Small intestine (tissue), 7 donors: ENCODE results near the gene PPRC1. TPM values are rescaled to one million over a fixed set of nuclear protein-coding genes. Genes with fewer than 3 reads are reported as not detected.

Experiments
- DNase-seq, 2 donors: peaks; one replicate each; pipeline versions ENCODE4 v3.0.0 to v3.0.0-alpha.2; 2013
- FAIRE-seq: peaks from 2 replicates; lab custom pipeline; 2012; peaks lifted over from hg19 to GRCh38; lab: Jason Lieb, UNC
- H3K27ac ChIP-seq, 3 donors: one replicate each; pipeline ENCODE4 v1.5.1; 2013; ENCODE audit warnings: low read length in 2 of 3, mild to moderate bottlenecking in 2 of 3, control low read depth in 1 of 3, inconsistent platforms in 1 of 3, low read depth in 1 of 3, moderate library complexity in 1 of 3
- H3K27me3 ChIP-seq, 3 donors: one replicate each; pipeline ENCODE4 v1.6.1; 2013; ENCODE audit warnings: low read length in 3 of 3, inconsistent platforms in 1 of 3; ENCODE audit not compliant: control insufficient read depth in 3 of 3, insufficient read depth in 3 of 3
- H3K36me3 ChIP-seq, 3 donors: one replicate each; pipeline ENCODE4 v1.6.1; 2013; ENCODE audit warnings: low read length in 3 of 3, inconsistent platforms in 1 of 3, low read depth in 1 of 3, mild to moderate bottlenecking in 1 of 3, moderate library complexity in 1 of 3; ENCODE audit not compliant: control insufficient read depth in 3 of 3, insufficient read depth in 2 of 3
- H3K4me1 ChIP-seq, 3 donors: one replicate each; pipeline ENCODE4 v1.6.1; 2013; ENCODE audit warnings: low read length in 2 of 3, inconsistent platforms in 1 of 3, low read depth in 1 of 3, mild to moderate bottlenecking in 1 of 3, moderate library complexity in 1 of 3; ENCODE audit not compliant: control insufficient read depth in 3 of 3, insufficient read depth in 2 of 3
- H3K4me3 ChIP-seq, 3 donors: one replicate each; pipeline ENCODE4 v1.5.1; 2013; ENCODE audit warnings: low read length in 3 of 3, control low read depth in 1 of 3, inconsistent platforms in 1 of 3, low read depth in 1 of 3, mild to moderate bottlenecking in 1 of 3, moderate library complexity in 1 of 3
- H3K9me3 ChIP-seq, 2 donors: one replicate each; pipeline ENCODE4 v1.6.1; 2013; ENCODE audit warnings: low read depth in 1 of 2, low read length in 1 of 2; ENCODE audit not compliant: control insufficient read depth in 2 of 2, insufficient read depth in 1 of 2
- WGBS, 3 donors: extraction: QIAGEN DNeasy Blood & Tissue Kit; methylation state at CpG; one replicate each; pipeline ENCODE4 v1.1.7; 2013; 5-methylcytosine and 5-hydroxymethylcytosine counted together
- polyA plus RNA-seq, 4 donors: library from polyadenylated mRNA; stranded (reverse) in 3 of 4; unstranded in 1 of 4; fragments of 200-250 nt in 3 of 4; fragments of 120-200 nt in 1 of 4; gene quantifications; one replicate each; pipeline versions ENCODE4 v1.2.1 to v1.2.3, GENCODE V29; 2013
- donor health status: healthy with polysubstance abuse.
- donor health status: control.
- donor health status: control.
- donor health status: Bipolar disorder and iron deficiency.
- donor health status: healthy.

Gene PPRC1
- polyA plus RNA-seq, 4 donors, result 4.5 to 26.5 (median 11.9) TPM

DNA sequence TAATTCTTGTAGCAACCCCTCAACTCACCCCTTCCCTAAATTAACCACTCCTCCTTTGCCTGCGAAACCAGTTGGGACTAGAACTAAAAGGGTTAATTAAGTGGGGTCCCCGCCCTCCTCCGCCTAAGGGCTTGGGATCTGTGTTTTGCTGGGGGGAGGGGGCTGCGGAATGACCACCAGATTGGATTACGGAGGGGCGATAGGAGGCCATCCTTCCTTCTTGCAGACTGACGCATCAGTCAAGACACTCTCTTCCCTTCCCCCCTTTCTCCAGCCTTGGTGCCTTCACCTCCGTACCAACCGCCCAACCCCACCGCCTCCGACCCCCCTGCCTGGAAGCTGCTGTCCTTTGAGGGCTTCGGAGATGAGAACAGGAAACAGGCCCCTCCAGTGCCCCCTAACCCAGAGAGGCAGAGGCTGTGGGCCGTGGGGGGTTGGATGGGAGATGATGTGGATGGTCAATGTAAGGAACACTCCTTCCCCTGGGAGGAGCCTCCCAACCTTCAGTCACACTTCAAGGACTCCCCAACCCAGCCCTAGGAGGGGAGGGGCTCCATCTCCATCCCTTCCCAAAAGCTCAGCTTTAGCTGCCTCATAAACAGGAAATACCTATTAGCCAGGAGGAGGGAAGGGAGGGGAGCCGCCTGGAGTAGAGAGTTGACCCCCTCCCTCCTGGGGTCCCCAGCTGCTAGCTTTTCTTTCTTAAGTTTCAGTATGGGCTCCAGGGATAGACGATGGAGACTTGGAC lies 11.7 kb upstream of the PPRC1 start:
- 5 to 19% (median 9%) methylated on average over 15 of the region's 15 CpGs for WGBS, 3 donors
- H3K27me3 ChIP-seq, result no peaks in the 10 kb centered on the region
- peaks cover 2 to 49% (median 10%) of the 10 kb centered on the region in 3 donors for H3K4me1 ChIP-seq
- H3K4me3 ChIP-seq, result peak overlapping the region; percentile 88 to 96 (median 95)
- DNase-seq, result peak in 1 of 2 donors; percentile 61
- peak overlapping the region; percentile 94 to 98 (median 96) for H3K27ac ChIP-seq
- FAIRE-seq, result no peak
- H3K36me3 ChIP-seq, result peaks cover 0 to 3% (median 0%) of the 10 kb centered on the region in 3 donors
- no peaks in the 10 kb centered on the region for H3K9me3 ChIP-seq

DNA sequence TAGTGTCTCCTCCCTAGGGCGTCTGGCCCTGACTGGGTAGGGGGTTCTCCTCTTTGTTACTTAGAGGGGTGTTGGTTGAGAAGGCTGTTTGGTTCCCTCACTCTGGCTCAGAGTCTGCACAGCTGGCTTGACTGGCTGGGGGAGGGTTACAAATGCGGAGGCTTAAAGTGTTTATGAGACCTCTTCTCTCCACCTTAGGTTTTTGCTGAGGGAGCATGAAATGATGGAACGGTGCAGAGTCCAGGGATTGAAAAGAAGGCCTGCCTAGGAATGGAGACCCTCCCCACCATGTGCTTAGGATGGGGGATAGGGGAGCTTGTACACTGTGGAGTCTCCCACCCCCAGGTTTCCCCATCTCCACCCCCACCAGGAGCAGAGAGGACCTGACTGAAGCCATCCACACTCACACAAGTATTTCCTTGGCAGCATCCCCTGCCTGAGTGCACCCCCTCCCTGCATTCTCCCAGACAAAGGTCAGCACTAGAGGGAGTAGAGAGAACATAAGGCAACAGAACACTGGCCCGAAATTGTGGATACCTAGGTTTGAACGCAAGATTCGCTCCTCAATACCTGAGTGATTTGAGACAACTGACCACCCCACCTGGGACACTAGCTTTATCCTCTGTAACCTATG lies 11.0 kb upstream of the PPRC1 start:
- Histone ChIP-seq H3K36me3 (peaks cover 0 to 3% (median 0%) of the 10 kb centered on the region in 3 donors), H3K9me3 (no peaks in the 10 kb centered on the region), H3K27me3 (no peaks in the 10 kb centered on the region), H3K4me3 (peak overlapping the region in 1 of 3 donors; percentile 95), H3K27ac (peak overlapping the region in 2 of 3 donors; percentile 94 to 98), H3K4me1 (peaks cover 2 to 44% (median 7%) of the 10 kb centered on the region in 3 donors)
- WGBS, 3 donors, result 50 to 54% (median 52%) methylated on average over 6 of the region's 6 CpGs
- FAIRE-seq, result no peak
- DNase-seq, result peak in 1 of 2 donors; percentile 41

DNA sequence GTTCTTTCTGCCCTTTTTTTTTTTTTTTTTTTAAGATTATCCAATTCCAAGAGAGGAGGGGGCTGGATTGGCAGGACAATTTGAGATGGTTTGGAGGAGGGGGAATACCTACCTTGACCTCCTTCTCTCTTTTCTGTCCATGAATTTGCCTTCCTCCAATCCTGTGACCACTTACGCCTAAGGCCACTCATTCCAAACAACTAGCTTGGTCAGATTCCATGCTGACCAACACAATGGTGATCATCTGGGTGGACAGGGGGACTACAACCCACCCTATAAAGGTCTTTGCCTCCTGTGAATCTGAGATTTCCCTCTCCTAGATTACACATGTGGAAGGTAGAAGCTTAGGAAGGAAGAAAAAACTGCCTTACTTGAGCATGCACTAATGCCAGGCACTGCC lies 10.4 kb upstream of the PPRC1 start:
- Histone ChIP-seq H3K9me3 (no peaks in the 10 kb centered on the region), H3K4me3 (no peak overlapping the region), H3K27ac (peak overlapping the region in 2 of 3 donors; percentile 94 to 98), H3K4me1 (peaks cover 2 to 38% (median 5%) of the 10 kb centered on the region in 3 donors), H3K27me3 (no peaks in the 10 kb centered on the region), H3K36me3 (peaks cover 0 to 3% (median 0%) of the 10 kb centered on the region in 3 donors)
- 96 to 100% (median 100%) methylated on average over 1 of the region's 1 CpG for WGBS, 3 donors
- DNase-seq (no peak), FAIRE-seq (no peak)

DNA sequence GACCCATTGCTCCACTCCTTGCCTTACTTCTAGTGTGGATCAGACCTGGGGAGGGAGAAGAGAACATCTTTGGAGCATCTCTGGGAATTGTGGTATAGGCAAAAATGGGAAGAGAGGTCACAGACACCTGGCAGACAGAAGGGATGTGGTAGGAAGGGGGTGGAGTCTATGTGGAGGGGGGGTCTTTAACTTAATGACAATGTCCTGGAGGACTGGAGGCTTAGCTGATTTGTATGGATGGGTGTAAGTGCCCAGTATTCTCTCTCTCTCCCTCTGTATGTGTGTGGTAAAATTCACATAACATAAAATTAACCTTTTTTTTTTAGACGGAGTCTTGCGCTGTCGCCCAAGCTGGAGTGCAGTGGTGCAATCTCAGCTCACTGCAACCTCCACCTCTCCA lies 9.6 kb upstream of the PPRC1 start:
- 93 to 100% (median 95%) methylated on average over 3 of the region's 3 CpGs for WGBS, 3 donors
- no peaks in the 10 kb centered on the region for H3K36me3 ChIP-seq
- DNase-seq (no peak), FAIRE-seq (no peak)
- H3K27me3 ChIP-seq, result no peaks in the 10 kb centered on the region
- H3K27ac ChIP-seq, result peak overlapping the region in 1 of 3 donors; percentile 94
- no peaks in the 10 kb centered on the region for H3K9me3 ChIP-seq
- H3K4me3 ChIP-seq, result no peak overlapping the region
- H3K4me1 ChIP-seq, result peaks cover 2 to 30% (median 3%) of the 10 kb centered on the region in 3 donors

DNA sequence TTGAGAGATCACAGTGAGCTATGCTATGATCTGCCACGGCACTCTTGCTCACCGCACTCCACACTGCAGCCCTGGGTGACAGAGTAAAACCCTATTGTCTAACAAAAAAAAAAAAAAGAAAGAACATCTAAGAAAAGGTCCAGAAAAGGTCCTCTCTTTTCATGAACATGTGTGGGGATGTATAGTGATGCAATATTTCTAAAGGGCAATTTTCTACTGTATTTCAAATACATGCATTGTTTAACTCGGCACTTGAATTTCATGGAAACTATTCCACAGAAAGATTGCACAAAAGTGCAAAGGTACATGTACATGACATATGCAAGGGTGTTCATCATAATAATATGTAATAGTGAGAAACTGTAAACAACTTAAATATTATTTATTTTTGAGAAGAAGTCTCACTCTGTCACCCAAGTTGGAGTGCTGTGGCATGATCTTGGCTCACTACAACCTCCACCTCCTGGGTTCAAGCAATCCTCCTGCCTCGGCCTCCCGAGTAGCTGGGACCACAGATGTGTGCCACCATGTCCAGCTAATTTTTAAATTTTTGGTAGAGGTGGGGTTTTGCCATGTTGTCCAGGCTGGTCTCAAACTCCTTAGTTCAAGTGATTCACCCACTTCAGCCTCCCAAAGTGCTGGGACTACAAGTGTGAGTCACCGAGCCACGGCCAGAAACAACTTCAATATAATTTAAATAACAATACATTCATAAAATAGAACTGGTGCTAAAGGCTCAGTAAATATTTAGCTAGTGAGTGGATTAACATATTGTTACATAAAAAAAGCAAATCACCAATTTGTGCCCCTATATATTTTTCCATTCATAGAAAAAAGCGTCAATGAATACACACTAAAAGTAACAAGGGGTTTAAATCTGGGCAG lies 1.3 kb upstream of the PPRC1 start:
- no peaks in the 10 kb centered on the region for H3K9me3 ChIP-seq
- H3K27me3 ChIP-seq, result no peaks in the 10 kb centered on the region
- peaks cover 2 to 22% (median 3%) of the 10 kb centered on the region in 3 donors for H3K4me1 ChIP-seq
- H3K27ac ChIP-seq, result no peak overlapping the region
- 85 to 90% (median 85%) methylated on average over 8 of the region's 8 CpGs for WGBS, 3 donors
- peaks cover 0 to 4% (median 0%) of the 10 kb centered on the region in 3 donors for H3K36me3 ChIP-seq
- no peak overlapping the region for H3K4me3 ChIP-seq
- FAIRE-seq (no peak), DNase-seq (no peak)

DNA sequence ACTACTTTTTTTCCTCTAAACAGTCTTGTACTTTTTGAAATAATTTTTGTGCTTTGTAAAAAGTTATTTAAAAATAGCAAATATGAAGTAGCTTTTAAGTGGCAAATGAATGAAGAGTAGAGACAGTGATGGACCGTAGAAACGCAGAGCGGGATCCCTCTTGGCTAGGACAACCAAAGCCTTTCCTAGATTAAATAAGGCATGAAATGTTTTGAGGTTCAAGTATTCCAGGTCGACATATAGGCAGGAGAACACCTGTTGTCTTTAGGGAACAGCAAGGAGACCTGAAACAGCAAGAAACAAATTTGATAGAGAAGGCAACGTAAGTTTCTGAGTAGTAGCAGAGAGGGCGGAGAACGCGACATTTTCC lies 662 bp upstream of the PPRC1 start:
- Histone ChIP-seq H3K9me3 (no peaks in the 10 kb centered on the region), H3K36me3 (peaks cover 0 to 6% (median 0%) of the 10 kb centered on the region in 3 donors), H3K27ac (peak overlapping the region in 2 of 3 donors; percentile 54 to 70), H3K4me1 (peaks cover 2 to 26% (median 6%) of the 10 kb centered on the region in 3 donors), H3K27me3 (no peaks in the 10 kb centered on the region), H3K4me3 (peak overlapping the region in 1 of 3 donors; percentile 76)
- DNase-seq, result no peak
- no peak for FAIRE-seq
- 15 to 25% (median 21%) methylated on average over 8 of the region's 8 CpGs for WGBS, 3 donors

DNA sequence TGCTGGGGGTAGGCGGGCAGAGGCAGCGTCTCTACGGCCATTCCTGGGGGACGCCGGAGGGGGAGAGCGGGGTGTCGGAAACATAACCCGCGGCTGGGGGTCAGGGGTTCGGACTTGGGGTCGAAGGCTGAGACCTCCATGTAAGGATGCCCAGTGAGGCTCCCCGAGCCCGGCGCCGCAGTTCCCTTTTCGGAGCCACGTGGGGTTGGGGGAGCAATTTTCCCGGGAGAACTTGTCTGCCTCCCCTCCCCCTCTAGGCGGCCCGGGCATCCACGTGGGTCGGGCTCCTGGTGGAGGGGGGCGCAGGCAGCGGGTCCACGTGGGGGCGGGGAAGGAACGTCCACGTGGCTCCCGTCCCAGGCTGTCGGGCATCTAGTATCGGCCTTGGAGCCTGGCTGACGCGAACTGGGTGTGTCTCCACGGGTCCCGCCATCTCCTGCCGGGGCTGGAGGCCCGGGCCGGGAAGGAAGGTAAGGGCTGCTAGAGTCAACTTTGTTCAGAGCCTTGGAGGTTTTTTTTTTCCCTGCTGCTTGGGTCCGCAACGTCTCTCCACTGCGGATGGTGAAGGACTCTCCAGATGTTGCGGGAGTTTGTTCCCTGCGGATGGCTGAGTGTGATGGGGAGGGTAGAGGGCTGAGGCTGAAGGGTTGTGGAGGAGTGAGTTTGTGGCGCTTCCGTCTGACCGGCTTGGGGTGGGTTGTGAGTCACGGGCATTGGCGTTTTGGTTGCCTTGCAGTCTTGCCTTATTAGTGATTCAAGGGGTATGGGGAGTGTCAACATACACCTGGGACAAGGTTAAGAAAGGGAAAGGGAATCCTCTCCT lies 744 bp downstream of the PPRC1 start:
- H3K27ac ChIP-seq, result peak overlapping the region; percentile 90 to 92 (median 92)
- no peaks in the 10 kb centered on the region for H3K9me3 ChIP-seq
- H3K36me3 ChIP-seq, result peaks cover 0 to 18% (median 4%) of the 10 kb centered on the region in 3 donors
- H3K27me3 ChIP-seq, result no peaks in the 10 kb centered on the region
- DNase-seq, result peak; percentile 68 to 86
- H3K4me3 ChIP-seq, result peak overlapping the region; percentile 76 to 94 (median 77)
- peaks cover 2 to 26% (median 6%) of the 10 kb centered on the region in 3 donors for H3K4me1 ChIP-seq
- WGBS, 3 donors, result 0 to 2% (median 1%) methylated on average over 40 to 48 of the region's 48 CpGs
- FAIRE-seq, result no peak
